ENCODE results near the gene KDM6B. TPM values are rescaled to one million over a fixed set of nuclear protein-coding genes. Genes with fewer than 3 reads are reported as not detected.
"Not testable (repeated sequence)": the region's sequence is repeated elsewhere in the genome, so short reads cannot be mapped to it uniquely, and the experiment has no call there.

KDM6B gene
- total RNA-seq, 3 donors from 2014 or later: 44.3 to 73.6 (median 54.6) TPM

DNA sequence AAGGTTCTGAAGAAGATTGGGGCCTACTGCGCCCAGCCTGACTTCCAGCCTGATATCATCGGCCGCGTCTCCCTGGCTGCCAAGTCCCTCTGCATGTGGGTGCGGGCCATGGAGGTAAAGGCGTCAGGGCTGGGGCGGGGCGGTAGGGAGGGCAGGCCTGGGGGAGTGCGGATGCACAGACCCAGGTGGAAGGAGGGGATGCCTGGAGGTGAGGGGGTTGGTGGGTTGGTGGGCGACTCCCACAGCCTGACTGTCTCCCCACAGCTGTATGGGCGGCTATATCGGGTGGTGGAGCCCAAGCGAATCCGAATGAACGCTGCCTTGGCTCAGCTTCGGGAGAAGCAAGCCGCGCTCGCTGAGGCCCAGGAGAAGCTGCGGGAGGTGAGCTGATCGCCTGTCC lies 26.8 kb upstream of the KDM6B start:
- TF ChIP-seq, protein P1, sequence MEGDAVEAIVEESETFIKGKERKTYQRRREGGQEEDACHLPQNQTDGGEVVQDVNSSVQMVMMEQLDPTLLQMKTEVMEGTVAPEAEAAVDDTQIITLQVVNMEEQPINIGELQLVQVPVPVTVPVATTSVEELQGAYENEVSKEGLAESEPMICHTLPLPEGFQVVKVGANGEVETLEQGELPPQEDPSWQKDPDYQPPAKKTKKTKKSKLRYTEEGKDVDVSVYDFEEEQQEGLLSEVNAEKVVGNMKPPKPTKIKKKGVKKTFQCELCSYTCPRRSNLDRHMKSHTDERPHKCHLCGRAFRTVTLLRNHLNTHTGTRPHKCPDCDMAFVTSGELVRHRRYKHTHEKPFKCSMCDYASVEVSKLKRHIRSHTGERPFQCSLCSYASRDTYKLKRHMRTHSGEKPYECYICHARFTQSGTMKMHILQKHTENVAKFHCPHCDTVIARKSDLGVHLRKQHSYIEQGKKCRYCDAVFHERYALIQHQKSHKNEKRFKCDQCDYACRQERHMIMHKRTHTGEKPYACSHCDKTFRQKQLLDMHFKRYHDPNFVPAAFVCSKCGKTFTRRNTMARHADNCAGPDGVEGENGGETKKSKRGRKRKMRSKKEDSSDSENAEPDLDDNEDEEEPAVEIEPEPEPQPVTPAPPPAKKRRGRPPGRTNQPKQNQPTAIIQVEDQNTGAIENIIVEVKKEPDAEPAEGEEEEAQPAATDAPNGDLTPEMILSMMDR (IDR thresholded peaks at IDR 0.05): no peak
- intact Hi-C loops (cut with DNase I, micrococcal nuclease): no loop called here
- no peak for DNase-seq

DNA sequence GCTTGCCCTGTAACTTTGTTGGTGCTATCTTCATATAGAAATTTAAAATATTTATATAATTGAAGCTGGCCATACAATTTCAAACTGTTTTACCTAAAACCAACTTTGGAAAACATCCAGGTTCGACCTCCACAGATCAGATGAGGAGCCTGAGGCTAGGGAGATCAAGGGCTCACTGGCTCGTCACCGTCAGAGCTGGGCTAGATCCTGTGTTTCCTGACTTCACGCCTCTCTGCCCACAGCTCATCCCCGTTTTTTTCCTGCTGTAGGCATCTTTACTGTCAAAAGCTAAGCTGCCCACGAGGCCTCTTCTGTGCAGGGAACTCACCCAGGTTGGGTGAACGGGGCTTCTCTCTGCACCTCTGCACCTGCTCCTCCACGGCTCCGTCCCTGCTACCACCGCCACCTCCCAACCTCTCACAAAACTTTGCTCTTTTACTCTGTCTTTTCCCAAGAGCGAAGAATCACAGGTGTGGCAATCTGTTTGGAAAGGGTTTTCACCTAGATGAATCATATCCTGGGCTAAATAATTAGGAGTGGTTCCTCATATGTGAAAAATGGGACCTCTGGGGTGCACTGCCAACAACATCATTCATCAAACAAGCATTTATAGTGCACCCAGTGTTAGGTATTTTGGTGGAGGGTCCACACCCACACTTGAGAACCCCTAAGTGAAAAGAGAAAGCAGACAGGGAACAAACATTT lies 24.8 kb upstream of the KDM6B start:
- Histone ChIP-seq H3K36me3 (ENCODE audit: low read depth) (no peaks in the 10 kb centered on the region), H3K4me1 (ENCODE audit: low read depth) (peaks cover 3% of the 10 kb centered on the region), H3K9me3 (no peaks in the 10 kb centered on the region), H3K4me3 (no peak overlapping the region)
- TF ChIP-seq, protein P1 (IDR thresholded peaks at IDR 0.05): no peak
- ATAC-seq: peak; percentile 62
- intact Hi-C loops (cut with DNase I, micrococcal nuclease): no loop called here
- no peak for DNase-seq

More for the DNA sequence above, 26.8 kb upstream of the KDM6B start:
- Histone ChIP-seq H3K36me3 (ENCODE audit: low read depth) (no peaks in the 10 kb centered on the region), H3K4me1 (ENCODE audit: low read depth) (peaks cover 4% of the 10 kb centered on the region), H3K9me3 (no peaks in the 10 kb centered on the region), H3K4me3 (no peak overlapping the region)
- no peak for ATAC-seq

DNA sequence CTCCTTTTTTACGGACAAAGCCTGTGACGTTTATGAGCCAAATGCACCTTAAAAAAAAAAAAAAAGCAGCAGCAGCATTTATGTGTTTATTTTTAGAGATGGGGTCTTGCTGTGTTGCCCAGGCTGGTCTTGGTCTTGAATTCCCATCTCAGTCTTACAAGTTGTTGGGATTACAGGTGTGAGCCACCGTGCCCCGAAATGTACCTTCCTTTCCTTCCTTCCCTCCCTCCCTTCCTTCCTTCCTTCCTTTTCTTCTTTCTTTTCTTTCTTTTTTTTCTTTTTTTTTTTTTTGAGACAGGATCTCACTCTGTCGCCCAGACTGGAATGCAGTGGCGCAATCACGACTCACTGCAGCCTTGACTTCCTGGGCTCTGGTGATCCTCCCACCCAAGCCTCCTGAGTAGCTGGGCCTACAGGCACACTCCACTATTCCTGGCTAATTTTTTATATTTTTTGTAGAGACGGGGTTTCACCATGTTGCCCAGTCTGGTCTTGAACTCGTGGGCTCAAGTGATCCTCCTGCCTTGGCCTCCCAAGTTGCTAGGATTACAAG lies 24.1 kb upstream of the KDM6B start:
- intact Hi-C loops (cut with DNase I, micrococcal nuclease); DNase-seq; H3K9me3 ChIP-seq; H3K4me1 ChIP-seq (ENCODE audit: low read depth); H3K36me3 ChIP-seq (ENCODE audit: low read depth); ATAC-seq; H3K4me3 ChIP-seq: not testable (repeated sequence)

DNA sequence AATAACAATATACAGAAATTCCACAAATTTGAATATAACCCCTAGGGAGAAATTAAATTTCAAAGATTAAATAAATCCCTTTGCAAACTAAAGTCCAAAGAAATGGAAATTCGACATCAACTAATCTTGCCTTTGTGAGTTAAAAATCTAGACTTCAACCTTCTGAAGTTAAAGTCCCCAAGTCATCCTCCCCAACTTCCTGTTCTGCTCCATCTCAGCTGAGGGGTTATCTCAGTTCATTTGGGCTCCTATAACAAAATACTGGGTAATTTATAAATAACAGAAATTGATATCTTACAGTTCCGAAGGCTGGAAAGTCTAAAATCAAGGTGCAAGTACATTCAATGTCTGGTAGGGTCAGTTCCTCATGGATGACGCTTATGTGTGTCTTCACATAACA lies 22.8 kb upstream of the KDM6B start:
- ATAC-seq (no peak), DNase-seq (no peak)
- intact Hi-C loops (cut with DNase I, micrococcal nuclease): no loop called here
- TF ChIP-seq, protein P1 (IDR thresholded peaks at IDR 0.05): no peak
- H3K4me1 ChIP-seq (ENCODE audit: low read depth): no peaks in the 10 kb centered on the region
- H3K4me3 ChIP-seq: no peak overlapping the region
- H3K9me3 ChIP-seq: no peaks in the 10 kb centered on the region
- H3K36me3 ChIP-seq (ENCODE audit: low read depth): no peaks in the 10 kb centered on the region

DNA sequence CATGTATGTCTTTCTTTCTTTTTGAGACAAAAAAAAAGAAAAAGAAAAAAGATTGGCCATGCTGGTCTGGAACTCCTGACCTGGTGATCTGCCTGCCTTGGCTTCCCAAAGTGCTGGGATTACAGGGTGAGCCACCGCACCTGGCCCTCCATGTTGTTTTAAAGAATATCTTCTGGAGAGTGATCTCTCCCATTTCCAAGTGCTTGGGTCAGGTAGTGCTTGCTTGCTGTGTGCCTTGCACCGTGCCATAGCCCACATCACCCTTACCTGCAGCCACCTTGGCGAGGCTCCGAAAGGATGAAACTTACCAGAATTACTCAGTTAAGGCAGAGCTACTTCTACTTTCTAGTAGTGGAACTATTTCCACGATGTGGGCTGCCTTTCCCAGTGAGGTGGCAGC lies 19.0 kb upstream of the KDM6B start:
- Histone ChIP-seq H3K4me1 (ENCODE audit: low read depth) (no peaks in the 10 kb centered on the region), H3K9me3 (no peaks in the 10 kb centered on the region), H3K4me3 (no peak overlapping the region), H3K36me3 (ENCODE audit: low read depth) (no peaks in the 10 kb centered on the region)
- DNase-seq (no peak), ATAC-seq (no peak)
- TF ChIP-seq, protein P1 (IDR thresholded peaks at IDR 0.05): no peak
- intact Hi-C loops (cut with DNase I, micrococcal nuclease): no loop called here

DNA sequence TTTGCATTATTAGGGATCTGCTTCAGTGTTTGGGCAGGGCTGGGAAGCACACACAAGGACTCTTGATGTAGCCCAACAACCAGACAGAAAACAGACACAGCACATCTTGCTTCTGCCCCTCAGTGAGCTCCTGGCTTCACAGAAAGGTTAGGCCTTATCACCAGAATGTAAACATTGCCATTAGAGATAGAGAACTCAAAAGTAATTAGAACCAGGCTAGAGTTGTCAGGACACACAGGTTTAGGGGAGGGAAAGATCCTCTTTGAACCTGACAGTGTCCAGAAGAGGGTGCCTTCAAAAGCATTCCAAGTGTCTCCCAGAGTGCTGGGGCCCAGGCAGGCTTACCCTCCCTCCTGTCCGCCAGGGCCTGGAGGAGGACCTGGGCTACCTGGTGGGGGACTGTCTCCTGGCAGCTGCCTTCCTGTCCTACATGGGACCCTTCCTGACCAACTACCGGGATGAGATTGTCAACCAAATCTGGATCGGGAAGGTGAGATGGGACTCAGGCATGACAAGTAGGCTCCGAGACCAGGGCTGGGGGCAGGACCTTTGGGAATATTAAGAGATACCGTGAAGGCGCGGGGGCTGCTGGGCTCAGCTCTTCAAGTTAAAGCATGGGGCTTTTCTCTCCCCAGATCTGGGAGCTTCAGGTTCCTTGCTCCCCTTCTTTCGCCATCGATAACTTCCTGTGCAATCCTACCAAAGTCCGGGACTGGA lies 16.9 kb upstream of the KDM6B start:
- intact Hi-C loops (cut with DNase I, micrococcal nuclease): no loop called here
- ATAC-seq (no peak), DNase-seq (no peak)
- H3K4me1 ChIP-seq (ENCODE audit: low read depth): no peaks in the 10 kb centered on the region
- TF ChIP-seq, protein P1 (IDR thresholded peaks at IDR 0.05): no peak
- H3K9me3 ChIP-seq: no peaks in the 10 kb centered on the region
- no peak overlapping the region for H3K4me3 ChIP-seq
- no peaks in the 10 kb centered on the region for H3K36me3 ChIP-seq (ENCODE audit: low read depth)

Measured in mucosa of descending colon (tissue), 3 donors.